GM23248 (cell line): ENCODE measurements around the gene CYB5R2.

ENCODE experiments used
- EZH2 ChIP-seq: fragments of 200-600 bp; sonication (generic); IDR thresholded peaks from 2 replicates; pipeline ENCODE4 v1.6.1; 2018; ENCODE audit warnings: antibody characterized with exemption, mild to moderate bottlenecking; ENCODE audit not compliant: insufficient read depth, poor library complexity, severe bottlenecking
- EZH2phosphoT487 ChIP-seq: fragments of 200-600 bp; sonication (generic); IDR thresholded peaks from 2 replicates; pipeline ENCODE4 v1.6.1; 2018; ENCODE audit warnings: antibody characterized with exemption, moderate library complexity, mild to moderate bottlenecking, low read depth; ENCODE audit not compliant: insufficient read depth

GRCh38 chr11:7642747-7643146 is 30.6 kb downstream of the CYB5R2 start:
- TF ChIP-seq EZH2phosphoT487 (no peak), EZH2 (no peak)
